Hair follicle dermal papilla cell (primary cell): Measurements from ENCODE around the gene DSCAML1. TPM values are rescaled to one million over a fixed set of nuclear protein-coding genes. Genes with fewer than 3 reads are reported as not detected.

Source experiments
- total RNA-seq: library from RNA; depleted of rRNA; stranded (reverse); fragments of >200 nt; gene quantifications from 2 replicates; pipeline ENCODE4 v1.2.3, GENCODE V29; 2012

DSCAML1 gene
- not detected in 2 replicates for total RNA-seq

GRCh38 chr11:117796872-117797529, at the start of gene DSCAML1:
TSS of gene DSCAML1 (minus strand) at chr11:117797216. CDS start at chr11:117797079, 137 bp downstream.

GRCh38 chr11:117824571-117825537, 27.8 kb upstream of the DSCAML1 start, which contains the start of gene FXYD2:
TSS of gene FXYD2 (minus strand) at chr11:117824744. CDS start at chr11:117824678, 66 bp downstream.

Other genes starting within 250 kb of the DSCAML1 start
- gene FXYD2, start 27.5 kb upstream of the DSCAML1 start, total RNA-seq = not detected in 2 replicates
- gene FXYD6, start 79.4 kb upstream of the DSCAML1 start, total RNA-seq = not detected in 2 replicates
- not detected in 2 replicates for gene TMPRSS13, start 132.2 kb upstream of the DSCAML1 start, total RNA-seq
- gene IL10RA, start 189.2 kb upstream of the DSCAML1 start, total RNA-seq = 0.16 TPM in 1 of 2 replicates, not detected in the other